ENCODE measurements around the gene NOL3.

Gene NOL3

GRCh38 chr16:67200491-67200890 lies 30.2 kb downstream of the NOL3 start:
- Histone ChIP-seq H3K4me3 (ENCODE audit: low read length) (no peak overlapping the region), H3K36me3 (replicated peaks; ENCODE audit: insufficient read depth, low read length) (0 out of 2 replicates have a peak, but pooled peaks cover 11% of the 10 kb centered on the region), H3K27ac (ENCODE audit: low read length) (no peak overlapping the region), H3K27me3 (replicated peaks; ENCODE audit: insufficient read depth, low read length) (no peaks in the 10 kb centered on the region), H3K79me2 (ENCODE audit: low read length) (peaks cover 14% of the 10 kb centered on the region), H3K9ac (ENCODE audit: low read length) (no peak overlapping the region), H3K9me3 (replicated peaks; ENCODE audit: insufficient read depth, low read length) (no peaks in the 10 kb centered on the region), H3K4me2 (ENCODE audit: low read depth, low read length) (no peak overlapping the region), H3K9me2 (replicated peaks; ENCODE audit: insufficient read depth, low read length) (no peaks in the 10 kb centered on the region), H4K20me1 (ENCODE audit: insufficient read depth, low read length) (no peaks in the 10 kb centered on the region), H3F3A (ENCODE audit: insufficient read depth, low read length) (no peaks in the 10 kb centered on the region), H2AFZ (ENCODE audit: low read length) (no peak overlapping the region), H3K4me1 (ENCODE audit: low read length) (no peaks in the 10 kb centered on the region)
- DNase-seq: no peak
- no peak for TF ChIP-seq EZH2 (optimal IDR thresholded peaks at IDR 0.05; ENCODE audit: low read depth, low read length)

GRCh38 chr16:67201411-67202345 lies 31.3 kb downstream of the NOL3 start:
- Histone ChIP-seq H2AFZ (ENCODE audit: low read length) (no peak overlapping the region), H3K4me1 (ENCODE audit: low read length) (no peaks in the 10 kb centered on the region), H3K79me2 (ENCODE audit: low read length) (0 out of 2 replicates have a peak, but pooled peaks cover 6% of the 10 kb centered on the region), H3K9me3 (replicated peaks; ENCODE audit: insufficient read depth, low read length) (no peaks in the 10 kb centered on the region), H3K27me3 (replicated peaks; ENCODE audit: insufficient read depth, low read length) (no peaks in the 10 kb centered on the region), H3K9me2 (replicated peaks; ENCODE audit: insufficient read depth, low read length) (no peaks in the 10 kb centered on the region), H3F3A (ENCODE audit: insufficient read depth, low read length) (no peaks in the 10 kb centered on the region), H3K4me2 (ENCODE audit: low read depth, low read length) (no peak overlapping the region), H3K27ac (ENCODE audit: low read length) (no peak overlapping the region), H3K4me3 (ENCODE audit: low read length) (no peak overlapping the region), H4K20me1 (ENCODE audit: insufficient read depth, low read length) (no peaks in the 10 kb centered on the region), H3K9ac (ENCODE audit: low read length) (no peak overlapping the region), H3K36me3 (replicated peaks; ENCODE audit: insufficient read depth, low read length) (0 out of 2 replicates have a peak, but pooled peaks cover 4% of the 10 kb centered on the region)
- DNase-seq: no peak
- TF ChIP-seq EZH2 (optimal IDR thresholded peaks at IDR 0.05; ENCODE audit: low read depth, low read length) (no peak), EZH2phosphoT487 (IDR thresholded peaks at IDR 0.05; ENCODE audit: low read length) (no peak), CTCF (IDR thresholded peaks at IDR 0.05; ENCODE audit: low read length) (no peak)

- H3K4me1 ChIP-seq (ENCODE audit: low read length): no peaks in the 10 kb centered on the region
- H3K4me2 ChIP-seq (ENCODE audit: low read depth, low read length): no peak overlapping the region
- H3K9me2 ChIP-seq (replicated peaks; ENCODE audit: insufficient read depth, low read length): no peaks in the 10 kb centered on the region
- H2AFZ ChIP-seq (ENCODE audit: low read length): no peak overlapping the region
- no peaks in the 10 kb centered on the region for H3K36me3 ChIP-seq (replicated peaks; ENCODE audit: insufficient read depth, low read length)
- TF ChIP-seq CTCF (IDR thresholded peaks at IDR 0.05; ENCODE audit: low read length) (no peak), EZH2phosphoT487 (IDR thresholded peaks at IDR 0.05; ENCODE audit: low read length) (no peak), EZH2 (optimal IDR thresholded peaks at IDR 0.05; ENCODE audit: low read depth, low read length) (no peak)
- no peak overlapping the region for H3K4me3 ChIP-seq (ENCODE audit: low read length)
- no peaks in the 10 kb centered on the region for H4K20me1 ChIP-seq (ENCODE audit: insufficient read depth, low read length)
- DNase-seq: no peak
- H3K27me3 ChIP-seq (replicated peaks; ENCODE audit: insufficient read depth, low read length): no peaks in the 10 kb centered on the region
- H3F3A ChIP-seq (ENCODE audit: insufficient read depth, low read length): no peaks in the 10 kb centered on the region
- H3K9me3 ChIP-seq (replicated peaks; ENCODE audit: insufficient read depth, low read length): no peaks in the 10 kb centered on the region
- 0 out of 2 replicates have a peak, but pooled peaks cover 1% of the 10 kb centered on the region for H3K79me2 ChIP-seq (ENCODE audit: low read length)
- H3K27ac ChIP-seq (ENCODE audit: low read length): no peak overlapping the region
- H3K9ac ChIP-seq (ENCODE audit: low read length): no peak overlapping the region
Observed at GRCh38 chr16:67202426-67202825, 32.1 kb downstream of the NOL3 start.
